ENCODE measurements around the gene ALKBH3. TPM values are rescaled to one million over a fixed set of nuclear protein-coding genes. Genes with fewer than 3 reads are reported as not detected.

ALKBH3 gene
- total RNA-seq, 1 experiment from 2014 or later = 13.3 TPM

GRCh38 chr11:43899094-43899493, 18.5 kb downstream of the ALKBH3 start (continued):
- TF ChIP-seq, protein P1, sequence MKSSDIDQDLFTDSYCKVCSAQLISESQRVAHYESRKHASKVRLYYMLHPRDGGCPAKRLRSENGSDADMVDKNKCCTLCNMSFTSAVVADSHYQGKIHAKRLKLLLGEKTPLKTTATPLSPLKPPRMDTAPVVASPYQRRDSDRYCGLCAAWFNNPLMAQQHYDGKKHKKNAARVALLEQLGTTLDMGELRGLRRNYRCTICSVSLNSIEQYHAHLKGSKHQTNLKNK (CRISPR knock-in tag; IDR thresholded peaks at IDR 0.05) = no peak
- no peak for TF ChIP-seq JUN (CRISPR knock-in tag; IDR thresholded peaks at IDR 0.05)
- TF ChIP-seq, protein P2, sequence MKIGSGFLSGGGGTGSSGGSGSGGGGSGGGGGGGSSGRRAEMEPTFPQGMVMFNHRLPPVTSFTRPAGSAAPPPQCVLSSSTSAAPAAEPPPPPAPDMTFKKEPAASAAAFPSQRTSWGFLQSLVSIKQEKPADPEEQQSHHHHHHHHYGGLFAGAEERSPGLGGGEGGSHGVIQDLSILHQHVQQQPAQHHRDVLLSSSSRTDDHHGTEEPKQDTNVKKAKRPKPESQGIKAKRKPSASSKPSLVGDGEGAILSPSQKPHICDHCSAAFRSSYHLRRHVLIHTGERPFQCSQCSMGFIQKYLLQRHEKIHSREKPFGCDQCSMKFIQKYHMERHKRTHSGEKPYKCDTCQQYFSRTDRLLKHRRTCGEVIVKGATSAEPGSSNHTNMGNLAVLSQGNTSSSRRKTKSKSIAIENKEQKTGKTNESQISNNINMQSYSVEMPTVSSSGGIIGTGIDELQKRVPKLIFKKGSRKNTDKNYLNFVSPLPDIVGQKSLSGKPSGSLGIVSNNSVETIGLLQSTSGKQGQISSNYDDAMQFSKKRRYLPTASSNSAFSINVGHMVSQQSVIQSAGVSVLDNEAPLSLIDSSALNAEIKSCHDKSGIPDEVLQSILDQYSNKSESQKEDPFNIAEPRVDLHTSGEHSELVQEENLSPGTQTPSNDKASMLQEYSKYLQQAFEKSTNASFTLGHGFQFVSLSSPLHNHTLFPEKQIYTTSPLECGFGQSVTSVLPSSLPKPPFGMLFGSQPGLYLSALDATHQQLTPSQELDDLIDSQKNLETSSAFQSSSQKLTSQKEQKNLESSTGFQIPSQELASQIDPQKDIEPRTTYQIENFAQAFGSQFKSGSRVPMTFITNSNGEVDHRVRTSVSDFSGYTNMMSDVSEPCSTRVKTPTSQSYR (CRISPR knock-in tag; IDR thresholded peaks at IDR 0.05) = no peak
- TF ChIP-seq, protein P3, sequence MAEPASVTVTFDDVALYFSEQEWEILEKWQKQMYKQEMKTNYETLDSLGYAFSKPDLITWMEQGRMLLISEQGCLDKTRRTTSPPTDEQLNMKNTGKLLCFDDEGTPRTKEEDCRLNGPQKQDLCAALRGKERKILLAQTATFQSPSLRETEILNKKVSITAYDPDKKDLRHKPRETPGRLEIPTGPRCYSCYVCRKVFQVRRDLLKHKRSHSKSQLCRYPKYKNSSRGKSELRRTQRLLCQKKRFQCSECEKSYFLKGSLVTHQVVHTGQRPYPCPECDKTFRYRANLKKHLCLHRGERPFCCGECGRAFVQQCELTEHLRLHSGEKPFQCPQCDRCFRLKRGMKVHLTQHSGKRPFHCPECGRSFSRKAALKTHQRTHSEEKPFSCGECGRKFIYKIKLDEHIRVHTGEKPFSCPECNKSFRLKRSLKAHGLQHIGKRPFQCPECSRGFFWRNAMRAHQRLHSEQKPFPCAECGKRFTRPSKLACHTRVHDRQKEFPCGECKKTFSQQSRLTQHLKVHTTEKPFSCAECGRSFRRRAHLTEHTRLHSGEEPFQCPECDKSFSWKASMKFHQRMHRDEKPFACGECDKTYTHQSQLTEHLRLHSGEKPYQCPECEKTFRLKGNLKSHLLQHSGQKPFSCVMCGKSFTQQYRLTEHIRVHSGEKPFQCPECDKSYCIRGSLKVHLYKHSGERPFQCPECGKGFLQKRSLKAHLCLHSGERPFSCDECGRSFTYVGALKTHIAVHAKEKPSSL (CRISPR knock-in tag; conservative IDR thresholded peaks at IDR 0.05) = no peak

DNA sequence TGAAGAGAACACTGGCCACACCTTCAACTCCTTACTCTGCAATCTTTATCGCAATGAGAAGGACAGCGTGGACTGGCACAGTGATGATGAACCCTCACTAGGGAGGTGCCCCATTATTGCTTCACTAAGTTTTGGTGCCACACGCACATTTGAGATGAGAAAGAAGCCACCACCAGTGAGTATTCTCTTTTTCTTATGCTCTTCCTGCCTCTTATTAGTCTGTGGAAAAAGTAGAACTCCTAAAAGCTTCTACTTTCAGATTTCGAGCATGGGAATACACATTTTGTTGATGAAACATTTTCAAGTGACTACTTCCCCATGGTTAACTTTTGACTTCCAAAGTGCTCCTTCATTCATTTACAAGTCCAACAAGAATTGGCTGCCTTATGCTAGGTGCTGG, 20.9 kb downstream of the ALKBH3 start:
- CTCF ChIA-PET = no interaction called here
- no peak overlapping the region for H3K4me3 Mint-ChIP-seq
- TF ChIP-seq SOX15 (CRISPR knock-in tag; IDR thresholded peaks at IDR 0.05) = no peak
- no peak for TF ChIP-seq ATF3 (CRISPR knock-in tag; conservative IDR thresholded peaks at IDR 0.05)
- TF ChIP-seq AFF4 (CRISPR knock-in tag; IDR thresholded peaks at IDR 0.05; ENCODE audit: borderline replicate concordance) = no peak
- no peak for TF ChIP-seq ZNF671 (CRISPR knock-in tag; IDR thresholded peaks at IDR 0.05)
- peaks cover 6% of the 10 kb centered on the region; the same call in 1 of the 2 replicates for H3K9me3 Mint-ChIP-seq
- H3K4me1 Mint-ChIP-seq = no peaks in the 10 kb centered on the region
- H3K27ac Mint-ChIP-seq = no peak overlapping the region
- H3K27me3 Mint-ChIP-seq (ENCODE audit: low read depth) = no peaks in the 10 kb centered on the region
- ATAC-seq (no peak), DNase-seq (ENCODE audit: low spot score) (no peak)
- peaks cover 23% of the 10 kb centered on the region for H3K36me3 Mint-ChIP-seq
- POLR2A ChIA-PET = no interaction called here

DNA sequence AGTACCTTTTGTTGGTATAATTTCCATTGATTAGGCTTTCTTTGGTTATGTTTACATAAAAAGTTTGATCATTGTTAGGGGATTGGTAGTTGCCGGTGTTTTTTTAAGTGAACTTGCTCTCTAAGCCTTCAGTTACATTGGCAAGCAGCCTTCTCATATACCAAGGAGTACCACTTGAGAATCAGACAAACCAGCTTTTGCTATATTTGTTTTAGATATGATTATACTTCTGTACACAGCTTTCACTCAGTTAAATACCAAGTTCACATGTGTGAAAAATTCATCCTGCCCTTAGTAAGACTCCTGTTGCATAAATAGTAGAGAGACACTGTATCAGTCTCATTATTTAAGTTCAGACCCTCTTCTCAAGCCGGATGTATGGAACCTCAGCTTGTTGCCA, 22.4 kb downstream of the ALKBH3 start:
- Mint-ChIP-seq H3K9me3 (peaks cover 6% of the 10 kb centered on the region; the same call in 1 of the 2 replicates), H3K27me3 (ENCODE audit: low read depth) (no peaks in the 10 kb centered on the region), H3K4me1 (no peaks in the 10 kb centered on the region), H3K27ac (no peak overlapping the region), H3K36me3 (peaks cover 14% of the 10 kb centered on the region), H3K4me3 (no peak overlapping the region)
- ChIA-PET POLR2A (no interaction called here), CTCF (interaction anchor here (1.0 to 1.4 kb wide), 4 partner anchors 13 to 192 kb away, joined by 3 to 4 read pairs (median 4); partner anchors contain the start of gene EXT2)
- DNase-seq (ENCODE audit: low spot score) (no peak), ATAC-seq (no peak)
- TF ChIP-seq JAZF1 (CRISPR knock-in tag; IDR thresholded peaks at IDR 0.05) (no peak), KAT7 (CRISPR knock-in tag; IDR thresholded peaks at IDR 0.05; ENCODE audit: borderline replicate concordance) (no peak), ESRRA (CRISPR knock-in tag; IDR thresholded peaks at IDR 0.05; ENCODE audit: borderline replicate concordance) (no peak), JUN (CRISPR knock-in tag; IDR thresholded peaks at IDR 0.05) (no peak), GABPB1 (CRISPR knock-in tag; IDR thresholded peaks at IDR 0.05) (no peak), ZNF219 (CRISPR knock-in tag; IDR thresholded peaks at IDR 0.05; ENCODE audit: borderline replicate concordance) (no peak), ETV6 (CRISPR knock-in tag; IDR thresholded peaks at IDR 0.05) (no peak), ZNF263 (CRISPR knock-in tag; IDR thresholded peaks at IDR 0.05; ENCODE audit: low read depth) (no peak), AFF4 (CRISPR knock-in tag; IDR thresholded peaks at IDR 0.05; ENCODE audit: borderline replicate concordance) (no peak)
- TF ChIP-seq, protein P4, sequence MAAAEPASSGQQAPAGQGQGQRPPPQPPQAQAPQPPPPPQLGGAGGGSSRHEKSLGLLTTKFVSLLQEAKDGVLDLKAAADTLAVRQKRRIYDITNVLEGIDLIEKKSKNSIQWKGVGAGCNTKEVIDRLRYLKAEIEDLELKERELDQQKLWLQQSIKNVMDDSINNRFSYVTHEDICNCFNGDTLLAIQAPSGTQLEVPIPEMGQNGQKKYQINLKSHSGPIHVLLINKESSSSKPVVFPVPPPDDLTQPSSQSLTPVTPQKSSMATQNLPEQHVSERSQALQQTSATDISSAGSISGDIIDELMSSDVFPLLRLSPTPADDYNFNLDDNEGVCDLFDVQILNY (CRISPR knock-in tag; IDR thresholded peaks at IDR 0.05) = no peak

All from WTC11 (cell line).